SU-DHL-6 (cell line): ENCODE results near the gene ANKRD13D.

Experiments
- CTCF ChIP-seq: fragments of 200-600 bp; sonication (generic); IDR thresholded peaks from one replicate; pipeline ENCODE4 v1.5.1; 2017; ENCODE audit warnings: antibody characterized with exemption, mild to moderate bottlenecking, low read length, moderate library complexity; ENCODE audit not compliant: insufficient read depth, poor library complexity, severe bottlenecking
- EZH2phosphoT487 ChIP-seq: fragments of 200-600 bp; sonication (generic), shearing (Covaris generic); conservative IDR thresholded peaks from 2 replicates; pipeline ENCODE4 v1.6.1; 2018; ENCODE audit warnings: mild to moderate bottlenecking, antibody characterized with exemption, low read length, moderate library complexity, mixed read lengths

- TF ChIP-seq CTCF (no peak), EZH2phosphoT487 (no peak)
Measured at GRCh38 chr11:67290801-67291200, 1.7 kb downstream of the ANKRD13D start.
